CD4-positive, alpha-beta T cell treated with Interleukin-17A for 4 hours (primary cell): ENCODE data around the gene CDK8.
"Not testable (repeated sequence)": the region's sequence is repeated elsewhere in the genome, so short reads cannot be mapped to it uniquely, and the experiment has no call there.

Experiments used
- DNase-seq: peaks from one replicate; pipeline ENCODE4 v3.0.0-alpha.2; 2020; ENCODE audit warnings: mixed read lengths

The CDK8 gene

DNA sequence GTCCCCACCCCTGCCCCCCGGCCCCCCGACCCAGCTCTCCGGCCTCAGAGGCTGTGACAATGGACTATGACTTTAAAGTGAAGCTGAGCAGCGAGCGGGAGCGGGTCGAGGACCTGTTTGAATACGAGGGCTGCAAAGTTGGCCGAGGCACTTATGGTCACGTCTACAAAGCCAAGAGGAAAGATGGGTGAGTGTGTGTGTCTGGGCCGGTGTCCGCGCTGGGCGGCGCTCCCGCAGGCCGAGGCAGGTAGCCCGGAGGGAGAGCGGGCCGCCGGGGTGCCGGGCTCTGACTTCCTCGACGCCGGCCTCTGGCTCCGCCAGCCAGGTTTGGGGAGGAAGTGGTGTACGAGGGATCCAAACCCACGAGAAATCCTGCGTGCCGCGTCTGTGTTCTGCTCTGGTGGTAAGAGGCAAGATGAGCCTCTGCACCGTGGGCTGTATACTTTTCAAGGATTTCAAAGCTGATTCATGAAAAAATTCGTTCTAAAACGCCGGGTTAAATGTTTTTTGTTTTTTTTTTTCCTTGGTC, 718 bp downstream of the CDK8 start:
- peak; percentile 69 for DNase-seq

DNA sequence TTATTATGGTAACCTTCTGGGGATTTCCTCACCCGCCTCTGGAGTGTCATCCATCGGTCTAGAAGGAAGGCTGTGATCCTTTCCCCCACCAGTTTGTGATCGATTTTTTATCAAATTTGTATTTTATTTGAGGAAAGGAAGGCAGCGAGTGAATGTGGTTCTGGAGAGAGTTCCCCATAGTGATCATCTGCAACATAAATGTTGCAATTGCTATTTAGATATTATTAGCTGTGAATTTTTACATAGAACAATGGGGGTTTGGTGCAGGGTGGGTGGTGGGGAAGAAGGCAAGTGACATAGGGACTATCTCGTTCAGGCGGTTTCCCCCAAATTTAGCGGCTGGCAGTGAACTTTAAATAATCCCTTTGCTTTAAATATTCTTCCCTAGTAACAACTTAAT, 1.2 kb downstream of the CDK8 start:
- no peak for DNase-seq

DNA sequence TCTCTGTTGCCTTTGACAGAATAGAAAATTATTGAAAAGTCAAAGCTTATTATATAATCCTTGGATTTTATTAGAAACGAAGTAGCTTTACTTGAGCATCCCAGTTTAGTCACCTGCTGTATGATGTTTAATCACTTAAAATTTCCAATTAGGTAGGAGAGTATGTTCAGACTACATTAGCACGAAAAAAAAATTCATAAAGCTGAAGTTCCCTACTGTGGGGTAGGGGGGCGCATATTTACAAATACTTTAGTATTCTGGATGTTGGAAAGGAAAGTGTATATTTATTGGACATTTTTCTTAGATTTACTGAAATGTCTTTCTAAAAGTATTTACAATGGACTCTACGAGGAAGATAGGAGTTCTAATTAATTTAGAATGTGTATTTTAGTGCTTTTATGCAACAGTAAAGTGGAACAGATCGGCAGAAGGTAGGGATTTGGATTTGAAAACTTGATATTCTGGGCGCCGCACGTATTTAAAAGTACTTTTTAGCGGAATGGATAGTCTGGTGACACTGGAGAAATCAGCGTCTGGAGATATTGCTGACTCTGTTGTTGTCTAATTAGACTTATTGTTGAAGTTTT, 1.9 kb downstream of the CDK8 start:
- DNase-seq, result no peak

DNA sequence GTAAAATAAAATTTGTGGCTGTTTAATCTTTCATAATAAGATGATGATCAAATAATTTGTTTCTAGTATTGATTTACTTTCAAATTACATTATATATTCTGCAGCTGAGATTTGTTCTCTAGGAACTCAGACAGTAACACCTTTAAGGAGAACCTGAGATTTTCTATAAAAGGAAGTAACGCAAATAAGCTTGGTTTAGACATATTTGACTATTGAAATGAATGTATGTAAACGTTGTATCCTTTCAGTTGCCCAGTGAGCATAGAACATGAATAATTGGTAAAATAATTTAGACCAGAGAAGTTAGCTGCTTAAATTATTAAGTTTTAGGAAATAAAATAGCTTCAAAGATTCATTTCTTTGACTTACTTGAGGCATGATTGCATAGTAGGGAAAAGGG, 3.1 kb downstream of the CDK8 start:
- no peak for DNase-seq

DNA sequence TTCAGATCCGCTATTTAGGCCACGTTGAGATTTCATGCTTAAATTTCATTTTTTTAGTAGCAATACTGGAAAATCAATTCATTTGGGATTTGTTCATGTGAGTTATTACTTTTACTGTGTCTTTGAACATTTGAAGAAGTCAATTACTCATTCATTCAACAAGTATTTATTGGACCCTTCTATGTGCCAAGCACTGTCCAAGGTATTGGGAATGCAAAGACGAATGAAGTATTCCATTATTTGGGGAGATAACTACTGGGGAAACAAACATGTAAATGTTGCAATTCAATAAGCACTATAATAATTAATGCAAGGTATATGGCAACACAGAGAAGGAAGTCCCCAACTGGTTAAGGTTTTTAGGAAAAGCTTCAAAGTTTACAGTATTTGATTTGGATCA, 5.7 kb downstream of the CDK8 start:
- no peak for DNase-seq

DNA sequence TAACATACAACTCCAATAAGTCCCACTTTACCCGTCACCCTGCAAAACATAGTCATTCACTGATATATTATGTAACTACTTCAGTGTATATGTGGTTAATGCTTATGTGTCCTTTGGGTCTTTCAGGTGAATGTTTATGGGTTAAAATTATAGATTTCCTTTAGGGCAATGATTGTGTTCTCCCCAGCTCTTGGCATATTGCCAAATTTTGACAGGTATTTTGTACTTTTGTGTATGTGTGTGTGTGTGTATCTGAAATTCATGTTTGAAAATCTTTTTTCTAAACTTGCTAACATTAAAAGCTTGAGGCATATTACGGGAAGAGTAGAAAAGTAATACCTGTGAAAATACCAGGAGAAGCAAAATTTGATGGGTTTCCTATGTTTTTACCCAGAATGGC, 8.2 kb downstream of the CDK8 start:
- no peak for DNase-seq

DNA sequence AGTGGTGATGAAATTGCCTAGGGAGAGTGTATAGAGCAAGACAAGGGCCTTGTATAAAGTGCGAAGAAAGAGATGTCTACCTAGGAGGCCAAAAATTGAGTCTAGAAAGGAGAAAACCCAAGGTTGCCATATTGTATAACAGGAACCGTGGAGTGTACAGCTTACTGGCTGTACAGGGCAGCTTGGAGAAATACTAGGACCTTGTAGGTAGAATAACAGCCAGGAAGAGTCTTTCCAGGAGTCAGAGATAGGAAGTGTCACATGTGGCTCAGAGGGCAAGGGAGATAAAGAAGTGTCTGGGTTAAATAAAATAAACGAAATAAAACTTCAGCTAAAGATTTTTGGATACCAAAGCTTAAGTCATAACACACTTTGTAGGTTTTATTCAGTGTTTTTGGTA, 12.4 kb downstream of the CDK8 start:
- no peak for DNase-seq

DNA sequence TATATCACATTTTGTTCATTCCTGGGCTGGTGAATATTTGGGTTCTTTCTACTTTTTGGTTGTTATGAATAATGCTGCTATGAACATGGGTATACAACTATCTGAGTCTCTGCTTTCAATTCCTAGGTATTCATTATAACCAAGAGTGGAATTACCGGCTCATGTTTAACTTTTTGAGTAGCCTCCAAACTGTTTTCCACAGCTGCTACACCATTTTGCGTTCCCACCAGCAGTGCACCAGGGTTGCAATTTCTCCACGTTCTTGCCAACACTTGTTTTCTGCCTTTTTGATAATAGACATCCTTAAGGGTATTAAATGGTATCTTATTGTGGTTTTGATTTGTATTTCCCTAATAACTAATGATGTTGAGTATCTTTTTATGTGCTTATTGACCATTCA, 16.8 kb downstream of the CDK8 start:
- DNase-seq, result no peak

DNA sequence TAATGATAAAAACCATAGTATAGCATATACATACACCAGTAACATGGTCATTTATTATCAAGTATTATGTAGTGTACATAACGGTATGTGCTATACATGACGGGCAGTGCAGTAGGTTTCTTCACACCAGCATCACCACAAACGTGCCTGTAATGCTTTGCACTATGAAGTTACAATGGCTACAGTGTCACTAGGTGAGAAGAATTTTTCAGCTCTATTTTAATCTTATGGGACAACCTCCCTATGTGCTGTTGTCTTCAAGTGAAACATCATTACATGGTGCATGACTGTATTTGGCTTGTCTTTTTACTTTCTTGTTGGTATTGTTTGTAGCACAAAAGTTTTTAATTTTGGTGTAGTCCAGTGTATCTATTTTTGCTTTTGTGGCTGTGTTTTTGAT, 18.7 kb downstream of the CDK8 start:
- no peak for DNase-seq

DNA sequence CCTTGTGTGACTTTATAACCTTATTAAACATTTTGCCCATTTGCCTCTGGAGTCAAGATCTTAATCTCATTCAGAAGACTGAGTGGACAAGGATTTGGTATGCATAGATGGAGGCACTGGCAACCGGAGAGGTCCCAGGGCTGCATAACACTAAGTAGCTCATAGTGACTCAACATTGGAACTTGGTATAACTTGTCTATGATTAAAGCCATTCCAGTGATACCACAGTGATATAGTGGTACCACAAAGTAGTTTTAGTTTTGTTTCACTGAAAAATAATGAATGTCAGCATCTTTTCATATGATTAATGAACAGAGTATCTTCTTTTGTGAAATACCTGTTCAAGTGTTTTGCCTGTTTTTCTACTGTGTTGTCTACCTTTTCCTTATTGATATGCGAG, 26.4 kb downstream of the CDK8 start:
- no peak for DNase-seq

DNA sequence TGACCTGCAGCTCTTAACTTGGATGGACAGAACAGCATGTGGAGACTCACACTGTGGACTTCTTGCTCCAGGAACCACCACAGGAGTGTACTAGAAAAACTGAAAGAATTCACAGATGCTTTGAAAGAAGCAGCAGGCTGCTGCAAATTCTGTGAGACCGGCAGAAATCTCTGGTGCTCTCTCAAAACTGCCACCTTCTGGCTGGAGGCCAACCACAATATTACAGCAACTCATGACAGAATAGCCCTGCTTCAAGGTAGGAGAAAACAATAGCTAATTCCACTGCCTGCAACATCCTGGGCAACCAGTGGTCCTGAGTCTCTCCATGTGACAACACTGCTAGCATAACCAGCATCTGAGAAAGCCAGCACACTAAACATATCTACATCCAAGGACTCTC, 26.9 kb downstream of the CDK8 start:
- no peak for DNase-seq

DNA sequence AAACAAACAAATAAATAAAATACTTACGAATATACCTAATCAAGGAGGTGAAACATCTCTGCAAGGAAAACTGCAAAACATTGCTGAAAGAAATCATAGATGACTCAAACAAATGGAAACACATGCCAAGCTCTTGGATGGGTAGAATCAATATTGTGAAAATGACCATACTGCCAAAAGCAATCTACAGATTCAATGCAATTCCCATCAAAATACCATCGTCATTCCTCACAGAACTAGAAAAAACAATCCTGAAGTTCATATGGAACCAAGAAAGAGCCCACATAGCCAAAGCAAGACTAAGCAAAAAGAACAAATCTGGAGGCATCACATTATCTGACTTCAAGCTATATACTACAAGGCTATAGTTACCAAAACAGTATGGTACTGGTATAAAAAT, 32.0 kb downstream of the CDK8 start:
- DNase-seq, result not testable (repeated sequence)

DNA sequence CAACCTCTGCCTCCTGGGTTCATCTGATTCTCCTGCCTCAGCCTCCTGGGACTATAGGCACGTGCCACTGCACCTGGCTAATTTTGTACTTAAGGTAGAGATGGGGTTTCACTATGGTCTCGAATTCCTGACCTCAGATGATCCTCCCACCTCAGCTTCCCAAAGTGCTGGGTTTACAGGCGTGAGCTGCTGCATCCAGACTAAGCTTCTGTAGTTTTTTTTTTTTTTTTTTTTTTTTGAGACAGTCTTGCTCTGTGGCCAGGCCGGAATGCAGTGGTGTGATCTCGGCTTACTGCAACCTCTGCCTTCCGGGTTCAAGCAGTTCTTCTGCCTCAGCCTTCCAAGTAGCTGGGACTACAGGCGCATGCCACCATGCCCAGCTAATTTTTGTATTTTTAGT, 34.9 kb downstream of the CDK8 start:
- DNase-seq, result not testable (repeated sequence)

DNA sequence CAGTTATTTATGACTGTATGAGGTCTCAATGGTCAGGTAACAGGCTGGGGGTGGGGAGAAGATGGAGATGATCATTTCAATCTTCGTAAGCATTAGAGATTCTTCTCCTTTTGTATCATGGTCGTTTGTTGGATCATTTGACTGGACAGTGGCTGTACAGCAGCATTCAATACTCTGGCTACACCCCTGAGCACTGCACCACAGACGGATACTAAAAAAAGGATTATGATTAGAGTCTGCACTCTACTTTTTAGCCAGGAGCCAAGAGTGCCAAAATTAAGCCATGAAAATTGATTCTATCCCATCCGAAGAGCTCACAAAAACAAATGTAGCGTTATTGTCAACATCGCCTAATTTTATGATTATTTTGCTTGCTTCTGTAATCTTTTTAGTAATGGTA, 41.9 kb downstream of the CDK8 start:
- no peak for DNase-seq

DNA sequence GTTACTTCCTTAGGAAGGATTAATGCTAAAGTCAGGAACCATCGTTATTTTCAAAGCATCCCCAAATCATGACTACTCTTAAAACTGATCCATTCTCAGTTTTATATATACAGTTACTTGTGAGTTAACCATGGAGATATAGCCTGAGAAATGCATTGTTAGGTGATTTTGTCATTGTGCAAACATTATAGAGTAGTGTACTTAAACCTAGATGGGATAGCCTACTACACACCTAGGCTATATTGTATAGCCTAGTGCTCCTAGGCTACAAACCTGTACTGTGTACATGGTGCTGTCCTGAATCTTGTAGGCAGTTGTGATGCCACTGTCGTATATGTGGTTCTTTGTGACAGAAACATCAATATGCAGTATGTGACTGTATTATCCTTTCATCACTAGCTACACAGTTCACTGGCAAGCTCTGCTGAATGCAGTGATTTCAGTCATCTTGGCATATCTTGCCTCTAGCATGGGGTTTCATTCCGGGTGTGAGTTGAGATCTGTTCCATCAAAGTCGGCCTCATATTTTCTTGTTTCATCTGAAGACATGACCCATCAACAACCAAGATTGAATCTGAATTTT, 45.3 kb downstream of the CDK8 start:
- DNase-seq, result no peak

DNA sequence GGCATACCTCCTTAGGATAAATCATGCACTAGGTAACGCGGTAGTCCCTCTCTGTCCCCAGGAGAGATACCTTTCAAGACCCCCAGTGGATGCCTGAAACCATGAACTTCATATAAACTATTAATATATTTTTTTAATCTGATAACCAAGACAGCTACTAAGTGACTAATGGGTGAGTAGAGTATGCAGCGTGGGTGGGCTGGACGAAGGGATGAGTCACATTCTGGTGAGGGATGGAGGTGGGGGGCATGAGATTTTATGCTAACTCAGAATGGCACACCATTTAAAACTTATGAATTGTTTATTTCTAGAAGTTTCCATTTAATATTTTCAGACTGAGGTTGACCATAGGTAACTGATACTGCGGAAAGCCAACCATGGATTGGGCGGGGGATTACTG, 46.2 kb downstream of the CDK8 start:
- DNase-seq, result no peak

DNA sequence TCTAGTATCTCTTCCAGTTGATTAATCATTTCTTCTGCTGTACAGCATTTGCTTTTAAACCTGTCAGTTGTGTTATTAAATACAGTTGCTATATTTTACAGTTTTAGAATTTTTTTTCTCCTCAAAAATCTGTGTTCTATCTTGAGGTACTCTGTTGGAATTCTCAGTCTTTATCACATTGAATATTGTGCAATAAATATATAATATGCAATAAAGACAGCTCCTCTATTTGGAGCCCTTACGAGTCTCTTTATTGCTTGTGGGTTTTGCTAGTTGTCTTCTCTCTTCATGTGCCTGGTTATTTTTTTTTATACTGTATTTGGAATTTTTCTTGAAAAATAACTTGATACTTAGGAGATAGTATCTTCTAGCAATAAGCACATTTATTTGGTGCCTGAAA, 51.7 kb downstream of the CDK8 start:
- no peak for DNase-seq

DNA sequence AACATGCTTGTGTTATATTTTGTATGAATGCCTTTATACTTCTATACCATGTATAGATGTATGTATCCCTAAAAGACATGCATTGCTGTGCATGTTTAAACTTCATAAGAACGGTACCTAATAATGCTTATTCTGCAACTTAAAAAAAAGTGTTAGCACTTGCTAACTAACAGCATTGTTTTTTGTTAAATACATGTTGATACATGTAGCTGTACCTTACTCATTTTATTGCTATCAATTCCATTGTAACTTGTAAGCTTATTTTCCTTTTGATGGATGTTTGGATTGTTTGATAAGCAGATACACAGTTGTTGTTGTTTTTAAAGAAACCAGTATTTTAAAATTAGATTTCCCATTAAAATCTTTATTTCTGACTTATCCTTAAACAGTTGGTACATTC, 53.8 kb downstream of the CDK8 start:
- no peak for DNase-seq

DNA sequence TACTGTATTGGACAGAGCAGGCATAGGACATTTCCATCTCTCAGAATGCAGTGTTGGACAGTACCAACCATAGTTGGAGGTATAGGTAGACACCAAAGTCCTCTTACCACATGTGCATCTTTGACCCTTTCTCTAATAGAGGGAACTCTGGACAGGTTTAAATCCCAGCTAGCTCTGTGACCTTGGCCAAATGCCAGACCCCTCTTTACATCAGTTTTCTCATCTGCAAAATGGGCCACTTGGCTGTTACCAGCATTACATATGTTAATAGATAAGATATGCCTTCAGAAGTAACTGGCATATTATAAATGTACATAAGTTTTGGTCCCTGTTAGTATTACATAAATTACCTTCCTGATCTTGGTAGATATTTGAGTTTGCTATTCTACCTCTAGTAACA, 54.3 kb downstream of the CDK8 start:
- DNase-seq, result no peak

DNA sequence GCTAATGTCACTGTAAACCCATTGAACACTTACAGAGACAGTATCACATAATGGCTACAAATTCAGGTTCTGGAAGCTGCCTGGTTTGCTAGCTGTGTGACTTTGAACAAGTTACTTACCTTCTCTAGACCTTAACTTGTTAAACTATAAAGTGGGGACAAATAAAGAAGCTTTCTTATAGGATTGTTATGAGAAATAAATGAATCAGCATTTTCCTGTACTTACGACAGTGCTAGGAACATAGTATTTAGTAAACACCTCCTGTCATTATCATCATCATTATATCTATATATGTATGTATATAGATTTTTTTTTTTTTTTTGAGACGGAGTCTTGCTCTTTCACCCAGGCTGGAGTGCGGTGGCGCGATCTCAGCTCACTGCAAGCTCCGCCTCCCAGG, 54.9 kb downstream of the CDK8 start:
- no peak for DNase-seq

DNA sequence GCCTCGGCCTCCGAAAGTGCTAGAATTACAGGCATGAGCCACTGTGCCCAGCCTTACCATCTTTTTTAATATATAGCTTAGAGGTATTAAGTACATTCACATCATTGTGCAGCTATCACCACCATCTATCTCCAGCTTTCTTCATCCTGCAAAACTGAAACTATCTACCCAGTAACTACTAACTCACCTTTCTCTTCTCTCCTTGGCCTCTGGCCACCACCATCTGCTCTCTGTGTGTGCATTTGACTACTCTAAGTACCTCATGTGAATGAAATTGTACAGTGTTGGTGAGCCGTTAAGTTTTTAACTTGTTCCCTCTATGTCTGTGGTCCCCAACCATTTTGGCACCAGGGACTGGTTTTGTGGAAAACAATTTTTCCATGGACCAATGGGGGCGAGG, 56.1 kb downstream of the CDK8 start:
- DNase-seq, result no peak

DNA sequence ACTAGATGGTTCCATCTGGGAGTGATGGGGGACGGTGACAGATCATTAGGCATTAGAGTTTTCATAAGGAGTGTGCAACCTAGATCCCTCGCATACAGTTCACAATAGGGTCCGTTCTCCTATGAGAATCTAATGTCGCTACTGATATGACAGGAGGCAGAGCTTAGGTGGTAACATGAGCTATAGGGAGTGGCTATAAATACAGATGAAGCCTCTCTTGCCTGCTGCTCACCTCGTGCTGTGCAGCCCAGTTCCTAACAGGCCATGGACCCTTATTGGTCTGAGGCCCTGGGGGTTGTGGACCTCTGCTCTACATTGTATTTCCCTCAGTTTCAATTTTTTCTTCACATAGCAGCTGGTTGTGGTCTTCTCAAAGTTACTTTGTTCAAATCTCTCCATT, 56.5 kb downstream of the CDK8 start:
- DNase-seq, result no peak

DNA sequence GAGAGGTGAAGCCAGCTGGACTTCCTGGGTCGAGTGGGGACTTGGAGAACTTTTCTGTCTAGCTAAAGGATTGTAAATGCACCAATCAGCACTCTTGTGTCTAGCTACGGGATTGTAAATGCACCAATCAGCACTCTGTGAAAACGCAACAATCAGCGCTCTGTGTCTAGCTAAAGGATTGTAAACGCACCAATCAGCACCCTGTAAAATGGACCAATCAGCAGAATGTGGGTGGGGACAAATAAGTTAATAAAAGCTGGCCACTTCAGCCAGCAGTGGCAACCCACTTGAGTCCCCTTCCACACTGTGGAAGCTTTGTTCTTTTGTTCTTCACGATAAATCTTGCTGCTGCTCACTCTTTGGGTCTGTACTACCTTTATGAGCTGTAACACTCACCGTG, 58.1 kb downstream of the CDK8 start:
- not testable (repeated sequence) for DNase-seq

DNA sequence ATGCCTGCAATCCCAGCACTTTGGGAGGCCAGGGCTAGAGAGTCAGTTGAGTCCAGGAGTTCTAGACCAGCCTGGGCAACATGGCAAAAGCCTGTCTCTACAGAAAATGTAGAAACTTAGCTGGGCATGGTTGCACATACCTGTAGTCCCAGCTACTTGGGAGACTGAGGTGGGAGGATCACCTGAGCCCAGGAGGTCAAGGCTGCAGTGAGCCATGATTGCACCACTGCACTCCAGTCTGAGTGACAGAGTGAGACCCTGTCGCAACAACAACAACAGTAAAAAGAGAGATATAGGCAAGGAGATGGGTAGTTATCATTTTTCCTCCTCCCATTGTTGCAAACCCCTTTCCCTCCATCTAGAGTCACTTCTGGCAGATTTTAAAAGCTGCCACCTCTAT, 62.2 kb downstream of the CDK8 start:
- DNase-seq, result not testable (repeated sequence)

DNA sequence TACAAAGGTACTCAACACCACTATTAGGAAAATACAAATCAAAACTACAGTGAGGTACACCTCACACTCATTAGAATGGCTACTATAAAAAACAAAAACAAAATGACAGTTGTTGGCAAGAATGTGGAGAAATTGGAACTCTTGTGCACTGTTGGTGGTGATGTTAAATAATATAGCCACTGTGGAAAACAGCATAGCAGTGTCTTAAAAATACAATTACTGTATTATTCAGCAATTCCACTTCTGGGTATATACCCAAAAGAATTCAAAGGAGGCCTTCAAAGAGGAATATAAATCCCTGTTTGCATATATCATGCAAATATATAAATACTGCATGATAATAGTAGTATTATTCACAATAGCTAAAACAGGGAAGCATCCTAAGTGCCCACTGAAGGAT, 66.8 kb downstream of the CDK8 start:
- no peak for DNase-seq
